OCI-LY7 (cell line): ENCODE measurements around the gene PSMB9.

Source experiments
- CTCF ChIP-seq: fragments of 200-600 bp; sonication (generic); conservative IDR thresholded peaks from 2 replicates; pipeline ENCODE4 v1.5.1; 2014; ENCODE audit warnings: mild to moderate bottlenecking, antibody characterized with exemption, low read length, moderate library complexity, mixed read lengths
- EZH2phosphoT487 ChIP-seq: fragments of 200-600 bp; sonication (generic); IDR thresholded peaks from 2 replicates; pipeline ENCODE4 v1.6.1; 2018; ENCODE audit warnings: low read depth, borderline replicate concordance, mild to moderate bottlenecking, mixed run types, antibody characterized with exemption, low read length, moderate library complexity, mixed read lengths

GRCh38 chr6:32827025-32827424 is 27.0 kb upstream of the PSMB9 start:
- TF ChIP-seq CTCF (no peak), EZH2phosphoT487 (no peak)
